Ecto neural progenitor cell (in vitro differentiated cells): Measurements from ENCODE around the gene ACTL8.

Experiments
- DNase-seq: peaks from one replicate; pipeline ENCODE4 v3.0.0-alpha.2; 2018; ENCODE audit warnings: low spot score

The ACTL8 gene

DNA sequence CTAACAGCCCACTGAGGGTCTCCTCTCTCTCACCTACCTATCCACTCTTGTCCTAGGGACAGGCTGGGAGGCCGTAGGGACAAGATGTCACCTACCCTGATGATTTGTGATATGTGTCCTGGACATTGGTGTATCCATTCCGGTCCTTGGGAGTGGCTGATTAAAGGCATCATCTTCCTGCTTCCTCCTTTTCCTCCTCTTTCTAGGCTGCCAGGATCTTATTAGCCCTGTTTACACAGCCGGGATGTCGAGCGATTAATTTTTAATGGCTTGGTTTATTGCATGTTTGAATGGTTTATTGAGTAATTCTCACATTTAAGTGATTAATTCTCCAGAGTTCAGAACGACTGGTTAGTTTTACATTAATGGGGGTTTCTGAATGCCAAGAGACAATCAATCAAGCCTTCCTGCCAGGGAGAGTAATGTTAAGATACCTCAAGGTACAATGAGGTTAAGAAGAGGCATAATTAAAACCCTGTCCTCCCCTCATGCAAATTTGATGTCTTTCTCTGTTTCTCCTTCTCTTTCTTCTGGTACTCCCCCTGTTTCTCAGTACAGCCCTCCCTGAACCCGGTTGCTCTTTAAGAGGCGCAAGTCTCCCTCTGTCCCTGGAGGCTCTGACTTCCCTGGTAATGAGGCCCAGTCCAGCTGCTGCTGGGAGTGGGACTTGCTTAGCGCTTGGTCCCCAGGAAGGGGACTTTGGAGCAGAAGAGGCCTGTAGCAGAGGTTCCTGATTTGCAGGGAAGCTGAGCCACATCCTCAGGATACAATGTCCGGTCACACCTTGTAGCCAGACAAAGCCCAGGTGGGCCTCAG lies 50.9 kb downstream of the ACTL8 start:
- no peak for DNase-seq

DNA sequence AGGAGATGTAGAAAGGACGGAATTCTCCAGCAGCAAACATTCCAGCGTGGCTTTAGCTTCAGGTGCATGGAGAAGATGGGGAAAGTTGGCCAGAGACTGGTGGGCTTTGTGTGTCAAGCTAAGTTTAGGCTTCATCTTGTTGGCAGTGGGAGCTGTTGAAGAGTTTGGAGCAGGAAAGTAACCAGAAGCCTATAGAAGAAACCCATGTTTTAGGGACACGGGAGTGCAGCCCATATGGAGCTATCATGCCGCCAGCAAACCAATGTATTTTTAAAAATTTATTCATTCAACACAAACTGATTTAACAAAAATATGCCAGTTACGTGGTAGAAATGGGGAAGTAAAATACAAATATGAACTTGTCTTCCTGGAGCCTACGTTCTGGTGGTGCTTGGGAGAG lies 53.7 kb downstream of the ACTL8 start:
- DNase-seq = no peak

DNA sequence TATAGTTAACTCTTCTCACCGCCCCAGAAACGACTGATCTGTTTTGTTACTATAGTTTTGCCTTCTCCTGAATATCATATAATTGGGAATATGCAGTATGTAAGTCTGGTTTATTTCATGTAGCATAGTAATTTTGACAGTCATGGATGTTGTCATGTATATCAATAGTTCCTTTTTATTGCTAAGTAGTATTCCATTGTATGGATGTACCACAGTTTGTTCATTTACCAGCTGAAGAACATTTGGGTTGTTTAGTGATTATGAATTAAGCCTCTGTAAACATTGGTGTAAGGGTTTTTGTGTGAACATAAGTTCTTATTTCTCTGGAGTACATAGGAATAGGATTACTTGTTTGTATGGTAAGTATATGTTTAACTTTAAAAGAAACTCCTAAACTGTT lies 55.5 kb downstream of the ACTL8 start:
- no peak for DNase-seq

DNA sequence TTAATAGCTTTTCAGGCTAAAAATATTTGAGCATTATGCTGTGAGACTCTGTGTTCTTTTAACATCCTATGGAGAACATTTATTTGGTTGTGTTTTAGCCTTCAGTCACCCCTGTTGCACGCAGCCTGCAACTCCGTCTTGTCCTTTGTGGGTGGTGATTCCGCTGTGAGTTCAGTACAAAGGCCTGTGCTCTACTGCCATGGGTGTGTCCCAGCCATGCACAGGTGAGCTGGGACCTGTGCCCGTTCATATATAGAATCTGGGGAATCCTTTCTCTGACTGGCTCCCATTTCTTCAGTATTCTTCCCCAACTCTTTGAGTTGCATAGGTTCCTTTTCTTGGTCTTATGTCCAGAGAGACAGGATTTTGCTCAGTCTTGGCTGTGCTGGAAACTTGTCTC lies 61.4 kb downstream of the ACTL8 start:
- no peak for DNase-seq

DNA sequence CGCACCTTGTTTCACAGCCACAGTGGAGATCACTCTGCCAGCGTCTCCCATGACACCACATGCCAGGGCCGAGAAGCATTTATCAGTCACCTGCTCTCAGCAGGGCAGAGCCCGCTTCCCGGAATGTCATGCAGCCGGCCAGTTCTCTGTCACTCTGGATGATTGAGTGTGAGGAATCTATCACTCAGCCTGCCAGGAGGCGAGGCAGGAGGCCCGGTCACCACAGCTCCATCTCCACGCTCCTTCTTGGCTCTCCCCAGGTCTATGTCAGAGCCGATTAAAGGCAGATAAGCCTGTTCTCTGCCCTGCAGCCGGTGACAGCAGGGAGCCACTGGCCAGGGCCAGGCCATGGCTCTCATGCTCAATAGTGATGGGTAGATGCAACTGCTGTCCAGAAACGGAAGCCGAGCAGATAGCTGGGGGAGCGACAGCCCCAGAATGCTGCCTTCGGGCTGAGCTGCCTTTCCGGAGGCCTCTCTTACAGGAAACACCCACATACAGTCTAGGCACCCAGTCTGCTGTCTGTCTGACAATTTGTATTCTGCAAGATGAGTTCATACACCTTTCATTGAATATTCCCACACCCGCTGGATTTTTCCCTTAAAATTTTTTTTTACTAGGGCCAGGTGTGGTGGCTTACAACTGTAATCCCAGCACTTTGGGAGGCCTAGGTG lies 64.1 kb downstream of the ACTL8 start:
- no peak for DNase-seq

DNA sequence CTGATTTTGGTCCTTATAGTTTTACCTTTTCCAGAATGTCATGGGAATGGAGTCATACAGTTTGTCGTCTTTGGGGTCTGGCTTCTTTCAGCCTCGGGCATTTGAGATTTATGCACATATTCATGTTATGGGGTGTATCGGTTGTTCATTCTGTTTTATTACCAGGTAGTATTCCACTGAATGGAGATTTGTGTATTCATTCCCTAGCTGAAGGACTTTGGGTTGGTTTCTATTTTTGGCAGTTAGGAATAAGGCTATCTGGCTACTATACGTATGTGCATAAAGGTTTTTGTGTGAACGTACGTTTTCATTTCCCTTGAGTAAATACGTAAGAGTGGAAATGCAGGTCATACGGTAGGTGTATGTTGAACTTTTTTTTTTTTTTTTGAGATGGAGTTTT lies 65.1 kb downstream of the ACTL8 start:
- DNase-seq = no peak

DNA sequence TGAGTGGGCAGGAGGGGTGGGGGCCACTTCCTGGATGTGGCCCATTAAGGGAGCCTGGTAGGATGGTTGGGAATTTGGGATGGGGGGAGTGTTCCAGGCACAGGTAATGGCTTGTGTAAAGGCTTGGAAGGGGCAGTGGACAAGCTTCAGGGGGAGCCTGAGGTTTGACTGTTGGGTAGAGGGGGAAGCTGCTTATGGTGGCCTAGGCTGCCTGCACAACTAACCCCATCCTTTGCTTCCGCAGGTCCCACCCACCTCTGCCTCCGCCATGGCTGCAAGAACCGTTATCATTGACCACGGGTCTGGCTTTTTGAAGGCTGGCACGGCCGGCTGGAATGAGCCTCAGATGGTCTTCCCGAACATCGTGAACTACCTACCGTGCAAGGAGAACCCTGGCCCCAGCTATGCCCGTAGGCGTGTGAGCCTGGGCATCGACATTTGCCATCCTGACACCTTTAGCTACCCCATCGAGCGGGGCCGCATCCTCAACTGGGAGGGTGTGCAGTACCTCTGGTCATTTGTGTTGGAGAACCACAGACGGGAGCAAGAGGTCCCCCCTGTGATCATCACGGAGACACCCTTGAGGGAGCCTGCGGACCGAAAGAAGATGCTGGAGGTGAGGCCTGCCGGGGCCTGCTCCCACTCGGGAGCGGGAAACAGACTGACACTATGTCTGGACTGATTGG lies 67.8 kb downstream of the ACTL8 start:
- DNase-seq = no peak

DNA sequence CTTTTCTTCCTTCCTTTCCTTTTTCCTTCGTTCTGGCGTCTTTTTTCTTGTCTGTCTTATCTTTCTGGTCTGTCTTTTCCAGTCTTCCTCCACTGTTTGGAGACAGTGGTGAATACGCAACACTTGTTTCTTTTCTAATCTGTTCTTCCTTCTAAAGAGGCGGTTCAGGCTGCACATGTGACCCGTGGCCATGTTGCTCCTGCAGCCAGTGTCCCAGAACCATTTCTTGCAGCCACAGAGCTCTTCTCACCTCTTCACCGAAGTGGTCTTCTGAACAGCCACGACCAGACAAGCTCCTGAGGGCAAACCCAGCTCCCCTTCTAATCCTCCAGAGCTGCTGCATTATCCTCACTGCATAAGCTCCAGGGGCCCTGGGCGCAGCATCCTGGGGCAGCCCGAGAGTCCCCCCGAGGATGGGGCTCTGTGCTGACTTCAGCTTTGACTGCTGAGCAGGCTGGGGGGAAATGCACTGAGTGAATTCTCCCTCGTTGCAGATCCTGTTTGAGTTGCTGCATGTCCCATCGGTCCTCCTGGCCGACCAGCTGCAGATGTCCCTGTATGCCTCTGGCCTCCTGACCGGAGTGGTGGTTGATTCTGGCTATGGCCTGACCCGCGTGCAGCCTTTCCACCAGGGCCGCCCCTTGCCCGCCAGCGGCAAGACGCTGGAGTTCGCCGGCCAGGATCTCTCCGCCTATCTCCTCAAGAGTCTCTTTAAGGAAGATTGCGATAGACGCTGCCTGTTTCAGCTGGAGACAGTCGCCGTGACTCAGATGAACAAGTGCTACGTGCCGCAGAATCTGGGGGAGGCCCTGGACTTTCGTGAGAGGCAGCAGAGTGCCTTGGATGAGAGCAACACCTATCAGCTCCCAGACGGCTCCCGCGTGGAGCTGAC lies 70.4 kb downstream of the ACTL8 start:
- DNase-seq = no peak

DNA sequence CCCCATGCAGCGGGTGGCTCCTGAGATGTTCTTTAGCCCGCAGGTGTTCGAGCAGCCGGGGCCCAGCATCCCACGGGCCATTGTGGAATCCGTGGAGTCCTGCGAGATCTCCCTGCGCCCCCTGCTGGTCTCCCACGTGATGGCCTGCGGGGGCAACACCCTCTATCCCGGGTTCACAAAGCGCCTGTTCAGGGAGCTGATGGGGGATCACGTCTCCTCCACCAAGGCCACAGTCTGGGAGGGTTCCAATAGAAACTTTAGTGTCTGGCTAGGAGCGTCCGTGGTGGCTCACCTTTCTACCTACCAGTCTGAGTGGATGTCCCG lies 71.0 kb downstream of the ACTL8 start:
- peak; percentile 74 for DNase-seq

DNA sequence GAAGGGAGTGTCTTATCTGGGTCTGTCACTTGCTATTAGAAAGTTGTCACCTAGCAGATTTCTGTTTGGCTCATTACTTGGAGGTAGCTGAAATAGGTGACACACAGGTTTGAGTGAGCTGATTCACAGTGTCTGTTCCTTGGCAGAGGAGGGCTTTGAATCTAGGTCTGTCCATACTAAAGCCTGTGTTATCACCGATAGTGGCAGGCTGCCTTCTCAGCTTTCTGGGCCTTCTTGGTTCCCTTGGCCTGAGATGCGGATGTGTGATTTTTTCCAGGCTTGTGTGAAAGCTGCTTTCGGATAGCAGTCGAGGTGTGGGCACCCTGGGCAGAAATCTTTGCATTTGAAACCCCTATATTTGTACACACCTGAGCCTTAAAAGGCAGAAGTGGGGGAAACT lies 73.9 kb downstream of the ACTL8 start:
- no peak for DNase-seq

DNA sequence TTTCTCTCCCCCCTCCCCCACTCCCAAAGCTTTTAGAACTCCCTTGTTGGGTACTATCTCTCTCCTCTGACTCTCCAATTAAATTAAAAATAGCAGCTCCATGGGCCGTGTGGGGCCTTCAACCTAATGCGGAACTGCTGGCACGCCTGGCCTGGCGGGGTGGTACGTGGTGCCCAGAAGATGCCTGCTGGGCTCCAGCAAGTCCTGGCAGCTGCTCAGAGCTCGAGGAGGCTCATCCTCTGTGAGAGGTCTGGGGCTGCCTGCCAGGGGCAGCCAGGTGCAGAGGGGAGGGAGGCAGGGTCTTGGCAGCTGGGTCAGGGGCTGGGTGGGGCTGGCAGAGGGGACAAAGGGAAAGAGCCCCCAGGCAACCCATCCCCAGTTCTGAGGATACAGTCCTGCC lies 74.4 kb downstream of the ACTL8 start:
- DNase-seq = no peak

DNA sequence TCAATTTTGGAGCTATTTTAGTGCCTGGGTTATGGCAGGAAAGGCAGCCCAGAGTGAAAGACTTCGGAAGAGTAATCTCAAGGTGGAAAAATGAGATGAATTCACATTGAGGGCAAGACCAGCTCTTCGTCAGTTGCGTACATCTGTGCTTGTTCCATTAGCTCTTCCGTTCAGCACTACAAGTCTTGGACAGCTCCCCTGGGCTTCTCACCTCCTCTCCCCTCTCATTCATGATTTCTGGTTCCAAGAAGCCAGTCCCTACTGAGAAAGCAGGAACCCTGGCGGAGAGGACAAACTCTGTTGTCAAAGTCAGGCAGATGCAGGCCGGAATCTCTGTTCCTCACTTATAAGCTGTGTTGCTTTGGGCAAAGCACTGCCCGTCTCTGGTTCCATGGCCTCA lies 76.5 kb downstream of the ACTL8 start:
- peak; percentile 69 for DNase-seq

DNA sequence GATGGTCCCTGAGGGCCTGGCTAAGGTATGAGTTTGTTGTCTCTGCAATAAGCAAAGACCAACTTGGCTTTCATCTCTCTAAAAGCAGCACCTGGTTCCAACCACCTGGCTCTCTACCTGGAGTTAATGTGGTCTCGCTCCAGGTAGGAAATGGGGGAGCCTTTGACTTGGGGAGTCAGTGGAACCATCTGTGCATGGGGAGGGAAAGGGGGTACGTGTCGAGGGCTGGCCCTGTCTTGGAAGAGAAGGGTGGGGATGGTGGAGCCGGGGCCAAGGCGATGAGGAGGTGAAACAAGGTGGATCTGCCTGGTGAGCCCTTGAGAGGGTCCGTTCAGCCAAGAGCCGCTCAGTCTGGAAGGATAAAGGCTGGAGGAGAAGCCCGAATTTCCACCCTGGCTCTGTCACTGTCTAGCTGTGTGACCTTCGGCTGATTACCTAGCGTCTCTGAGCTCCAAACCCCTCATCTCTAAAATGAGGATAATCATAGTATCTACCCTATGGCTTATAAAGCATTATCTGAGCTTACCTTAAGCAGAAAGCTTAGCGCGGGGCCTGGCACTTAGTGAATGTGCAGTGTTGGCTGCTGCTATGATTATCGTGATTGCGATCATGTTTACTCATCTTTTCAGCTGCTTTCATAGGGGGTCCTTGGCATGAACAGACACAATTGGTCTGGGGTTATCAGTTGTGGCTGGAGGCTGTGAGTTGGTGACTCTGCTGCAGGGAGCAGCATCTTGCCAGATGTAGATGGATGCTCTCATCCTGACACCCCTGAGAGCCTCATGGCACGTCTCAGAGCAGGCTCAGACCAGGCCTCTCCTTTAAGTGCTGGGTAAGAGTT lies 78.7 kb downstream of the ACTL8 start:
- peak; percentile 29 for DNase-seq

DNA sequence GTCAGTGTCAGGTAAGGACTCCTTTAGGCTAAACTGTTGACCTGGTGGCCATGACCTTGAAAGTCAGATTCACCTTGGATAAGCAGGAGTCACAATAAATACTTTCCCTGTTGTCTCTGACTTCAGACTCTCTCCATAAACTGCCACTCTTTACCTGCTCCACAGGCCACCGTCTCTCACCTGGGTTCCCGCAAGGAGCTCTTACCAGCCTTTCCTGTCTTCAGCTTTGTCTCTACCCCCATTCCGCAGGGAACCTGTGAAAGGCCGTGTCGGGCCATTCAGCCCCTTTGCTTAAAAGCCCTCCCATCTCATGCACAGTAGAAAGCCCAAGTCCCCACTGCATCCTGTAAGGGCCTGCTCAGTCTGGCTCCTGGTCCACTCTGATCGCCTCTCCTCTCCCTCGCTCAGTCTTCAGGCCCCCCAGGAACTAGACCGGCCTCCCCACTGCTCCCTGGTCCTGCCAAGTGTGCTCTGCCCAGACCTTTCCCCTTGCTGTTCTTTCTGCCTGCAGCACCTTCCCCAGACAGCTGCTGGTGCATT lies 79.5 kb downstream of the ACTL8 start:
- peak; percentile 19 for DNase-seq

DNA sequence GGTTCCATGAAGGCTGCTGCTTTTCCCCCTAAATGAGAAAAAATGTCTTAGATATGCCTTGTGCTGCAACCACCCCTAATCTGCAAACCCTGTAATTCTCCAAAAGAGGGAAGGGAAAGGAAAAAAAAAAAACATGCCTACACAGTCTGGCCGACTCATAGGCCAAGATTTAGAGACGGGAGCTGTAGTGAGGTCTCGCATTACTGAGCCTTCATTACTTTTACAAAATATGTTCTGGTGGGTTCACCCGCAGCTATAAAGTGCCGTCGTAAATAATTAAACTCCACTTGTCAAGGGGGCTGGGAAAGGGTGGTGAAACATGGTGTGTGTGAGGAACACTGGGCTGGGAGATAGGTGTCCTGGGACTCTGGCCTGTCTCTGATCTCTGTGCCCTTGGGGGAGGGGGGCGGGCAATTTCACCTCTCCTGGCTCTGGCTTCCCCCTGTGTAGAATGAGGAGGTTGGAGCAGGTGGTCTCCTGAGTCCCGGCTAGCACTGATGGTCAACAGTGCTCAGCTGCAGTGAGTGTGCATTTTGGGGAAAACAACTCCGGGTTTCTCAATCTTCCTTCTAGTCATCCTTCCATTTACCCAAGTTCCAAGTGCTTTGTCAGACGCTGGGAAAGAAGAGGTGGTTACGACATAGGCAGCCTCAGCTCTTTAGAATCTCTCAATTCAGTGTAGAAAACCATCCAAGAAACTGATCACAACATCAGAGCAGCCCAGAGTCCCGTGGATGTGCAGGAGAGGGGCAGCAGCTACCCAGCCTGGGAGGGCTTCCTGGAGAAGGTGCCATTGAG lies 82.3 kb downstream of the ACTL8 start:
- no peak for DNase-seq

DNA sequence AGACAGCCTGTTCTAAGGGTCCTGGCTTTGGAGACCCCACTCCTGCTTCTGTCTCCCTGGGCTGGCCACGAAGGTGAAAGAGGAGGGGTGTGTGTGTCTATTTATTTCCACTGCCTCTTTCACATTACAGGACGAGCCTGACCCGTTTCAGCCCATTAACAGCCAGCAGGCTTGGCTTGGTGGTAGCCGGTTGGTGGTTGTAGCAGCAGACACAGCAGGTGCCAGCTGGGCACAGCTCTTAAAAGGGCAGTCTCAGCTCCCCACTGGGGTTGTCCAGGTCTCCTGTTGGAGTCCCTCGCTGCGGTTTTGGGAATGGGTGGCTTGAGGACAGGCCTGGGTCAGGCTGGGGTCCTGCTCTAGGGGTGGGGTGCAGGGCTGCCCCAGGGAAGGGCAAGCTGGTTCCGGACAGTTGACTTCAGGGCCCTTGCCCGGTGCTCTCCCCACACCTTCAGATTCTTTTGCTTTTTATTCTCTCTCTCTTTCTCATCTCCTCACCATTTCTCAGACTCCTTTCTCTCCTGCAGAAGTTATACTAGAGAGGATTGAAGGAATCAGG lies 84.6 kb downstream of the ACTL8 start:
- no peak for DNase-seq

DNA sequence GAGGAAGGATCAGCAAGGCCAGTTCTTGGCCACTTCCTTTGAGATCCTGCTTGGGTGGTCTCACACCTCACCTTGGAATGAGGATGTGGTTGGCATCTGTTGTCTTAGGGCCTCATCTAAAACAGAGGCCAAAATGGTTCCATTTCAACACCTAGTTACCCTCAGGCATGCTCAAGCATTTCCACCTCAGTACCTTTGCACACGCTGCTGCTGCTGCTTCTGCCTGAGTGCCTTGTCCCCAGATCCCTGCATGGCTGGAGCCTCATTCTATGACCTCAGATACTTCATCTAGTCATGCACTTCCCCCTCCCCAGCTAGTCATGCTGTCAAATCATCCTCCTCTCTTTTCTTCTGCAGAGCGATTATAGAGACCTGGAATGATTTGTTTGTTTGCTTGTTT lies 86.8 kb downstream of the ACTL8 start:
- DNase-seq = no peak

DNA sequence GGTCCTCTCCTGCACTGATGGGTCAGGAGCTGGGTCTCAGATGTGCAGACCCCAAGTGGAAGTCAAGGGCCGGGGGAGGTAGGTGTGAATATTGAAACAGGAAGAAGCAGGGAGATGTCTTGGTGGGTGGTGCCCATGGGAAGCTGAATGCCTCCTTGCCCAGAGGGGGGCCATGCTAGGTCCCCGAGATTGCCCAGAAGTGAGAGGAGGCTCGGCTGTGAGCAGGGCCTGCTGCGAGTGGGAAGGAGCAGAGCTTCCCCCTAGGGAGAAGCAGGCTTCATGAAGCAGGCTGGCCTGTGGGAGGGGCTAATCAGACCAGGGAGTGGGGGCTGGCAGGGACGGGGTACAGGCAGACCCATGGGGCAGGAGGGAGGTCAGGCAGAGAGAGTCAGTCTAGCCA lies 87.6 kb downstream of the ACTL8 start:
- DNase-seq = no peak

DNA sequence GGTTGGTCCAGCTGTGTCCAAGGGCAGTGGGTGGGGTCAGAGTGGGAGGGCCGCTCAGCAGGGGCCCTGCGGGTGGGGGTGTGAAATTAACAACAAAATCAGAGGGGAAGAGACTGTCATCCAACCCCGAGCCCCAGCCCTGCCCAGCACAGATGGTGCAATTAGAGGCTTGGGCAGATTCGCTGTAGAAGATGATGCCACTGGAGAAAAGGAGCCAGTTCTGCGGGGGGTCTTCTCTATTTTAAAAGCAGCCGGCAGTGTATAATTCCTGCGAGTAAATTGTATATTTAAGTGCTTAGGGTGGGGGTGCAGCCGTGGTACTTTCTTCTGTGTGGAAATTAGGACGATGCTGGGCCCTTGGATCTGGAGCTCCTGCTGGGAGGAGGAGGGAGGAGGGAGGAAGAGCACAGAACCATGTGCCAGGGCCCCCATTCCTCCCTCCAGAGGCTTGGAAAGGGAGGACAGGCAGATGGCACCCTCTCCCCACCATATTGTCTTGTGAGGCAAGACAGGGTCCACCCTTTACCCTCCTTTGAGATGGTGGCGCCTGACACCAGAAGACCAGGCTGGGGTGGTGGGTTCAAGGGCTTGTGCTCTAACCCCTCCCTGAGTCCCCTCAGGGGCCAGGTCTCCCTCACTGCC lies 89.2 kb downstream of the ACTL8 start:
- DNase-seq = no peak
